Natural killer cell (primary cell): Measurements from ENCODE around the gene GPR63. TPM values are rescaled to one million over a fixed set of nuclear protein-coding genes. Genes with fewer than 3 reads are reported as not detected.

Experiments
- ATAC-seq, 3 donors: fragments of 150-1000 bp in 2 of 3; fragments of 200-7000 bp in 1 of 3; cut with Tn5 transposase; 1 replicate in 1 of 3; 2 replicates in 2 of 3; pipeline ENCODE4 v1.10.0; 2021; ENCODE audit warnings: mild to moderate bottlenecking in 2 of 3, moderate library complexity in 2 of 3
- DNase-seq, 2 donors: peaks; one replicate each; pipeline versions ENCODE4 v3.0.0 to v3.0.0-alpha.2; 2013 to 2021; ENCODE audit warnings: mixed read lengths in 1 of 2
- H3K27ac ChIP-seq: one replicate; pipeline ENCODE4 v1.5.1; 2013; ENCODE audit warnings: mild to moderate bottlenecking, low read length
- H3K27me3 ChIP-seq: one replicate; pipeline ENCODE4 v1.6.1; 2013; ENCODE audit warnings: low read length; ENCODE audit not compliant: control insufficient read depth, insufficient read depth
- H3K36me3 ChIP-seq: one replicate; pipeline ENCODE4 v1.6.1; 2013; ENCODE audit warnings: low read length; ENCODE audit not compliant: control insufficient read depth, insufficient read depth
- H3K4me1 ChIP-seq: one replicate; pipeline ENCODE4 v1.6.1; 2013; ENCODE audit warnings: low read length; ENCODE audit not compliant: control insufficient read depth, insufficient read depth
- H3K4me3 ChIP-seq: one replicate; pipeline ENCODE4 v1.5.1; 2013; ENCODE audit warnings: low read length
- H3K9me3 ChIP-seq: one replicate; pipeline ENCODE4 v1.6.1; 2013; ENCODE audit warnings: low read length; ENCODE audit not compliant: control insufficient read depth, insufficient read depth
- H3K27ac Mint-ChIP-seq, 2 donors: one replicate each; pipeline ENCODE4 v1.8.0; 2022; ENCODE audit warnings: mild to moderate bottlenecking in 2 of 2, mixed read lengths in 2 of 2, moderate library complexity in 1 of 2
- H3K27me3 Mint-ChIP-seq, 2 donors: one replicate each; pipeline ENCODE4 v1.8.0; 2022; ENCODE audit warnings: low read depth in 2 of 2, mixed read lengths in 2 of 2
- H3K36me3 Mint-ChIP-seq: one replicate; pipeline ENCODE4 v1.8.0; 2022; ENCODE audit warnings: mixed read lengths
- H3K4me1 Mint-ChIP-seq, 2 donors: one replicate each; pipeline ENCODE4 v1.8.0; 2022; ENCODE audit warnings: mixed read lengths in 2 of 2
- H3K4me3 Mint-ChIP-seq: one replicate; pipeline ENCODE4 v1.8.0; 2022; ENCODE audit warnings: mild to moderate bottlenecking, moderate library complexity, mixed read lengths
- H3K9me3 Mint-ChIP-seq, 2 donors: one replicate each; pipeline ENCODE4 v1.8.0; 2022; ENCODE audit warnings: mixed read lengths in 2 of 2
- WGBS: methylation state at CpG from one replicate; pipeline ENCODE4 v1.1.7; 2013; ENCODE audit warnings: missing lambda C conversion rate; ENCODE audit not compliant: insufficient coverage; 5-methylcytosine and 5-hydroxymethylcytosine counted together
- intact Hi-C: fragments of 100-400 bp; cut with micrococcal nuclease; formaldehyde crosslinking; loops from one replicate; pipeline ENCODE4 v1.14.2; 2022
- total RNA-seq, 4 donors: library from RNA; stranded (reverse); fragments of 120-200 nt in 1 of 4; gene quantifications; one replicate each; pipeline versions ENCODE4 v1.2.3 to v1.2.4, GENCODE V29; 2013 to 2022
- TF ChIP-seq, protein P1 (sequence below): fragments of 200-600 bp; IDR thresholded peaks from one replicate; pipeline ENCODE4 v1.8.0; 2022; ENCODE audit warnings: antibody characterized with exemption

GPR63 gene
- total RNA-seq, 3 donors from 2014 or later (not counting 1 experiment from before 2014, with no cell fraction given) = 0.07 to 0.31 (median 0.08) TPM

DNA sequence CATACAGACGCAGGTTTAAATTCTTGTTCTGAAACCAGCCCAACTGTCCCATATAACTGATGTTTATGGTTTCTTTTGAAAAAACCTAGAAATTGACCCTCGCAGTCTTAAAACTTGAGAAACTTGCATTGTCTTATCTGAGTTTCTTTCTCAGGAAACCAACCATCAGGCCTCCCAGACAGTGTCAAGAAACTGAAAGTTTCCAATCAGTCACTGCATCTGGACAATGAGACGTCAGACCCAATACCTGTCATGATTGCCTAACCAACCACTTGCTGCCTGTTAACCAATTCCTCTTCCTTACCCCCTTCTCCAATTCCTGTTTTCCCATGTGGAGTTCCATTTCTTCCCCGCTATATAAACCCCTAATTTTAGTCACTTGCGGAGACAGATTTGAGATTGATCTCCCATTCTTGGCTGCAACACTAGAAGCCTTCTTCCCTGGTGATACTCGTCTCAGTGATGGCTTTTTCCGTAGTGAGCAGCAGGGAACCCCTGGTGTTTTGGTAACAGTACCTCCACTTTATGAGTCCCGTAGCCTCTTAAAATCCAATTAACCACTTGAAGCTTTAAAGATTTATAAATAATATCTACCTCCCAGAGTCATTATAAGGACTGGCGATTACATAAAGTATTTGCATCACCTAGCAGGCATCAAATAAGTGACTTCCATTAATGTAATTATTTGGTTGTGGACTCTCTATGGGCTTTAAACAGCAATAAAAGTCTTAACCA, 49.3 kb downstream of the GPR63 start:
- H3K4me3 Mint-ChIP-seq = no peak overlapping the region
- Histone ChIP-seq H3K4me1 (no peaks in the 10 kb centered on the region), H3K9me3 (no peaks in the 10 kb centered on the region), H3K36me3 (no peaks in the 10 kb centered on the region), H3K4me3 (no peak overlapping the region), H3K27ac (no peak overlapping the region), H3K27me3 (no peaks in the 10 kb centered on the region)
- H3K36me3 Mint-ChIP-seq = no peaks in the 10 kb centered on the region
- H3K4me1 Mint-ChIP-seq = no peaks in the 10 kb centered on the region
- no peak for DNase-seq
- intact Hi-C loops = no loop called here
- TF ChIP-seq, protein P1, sequence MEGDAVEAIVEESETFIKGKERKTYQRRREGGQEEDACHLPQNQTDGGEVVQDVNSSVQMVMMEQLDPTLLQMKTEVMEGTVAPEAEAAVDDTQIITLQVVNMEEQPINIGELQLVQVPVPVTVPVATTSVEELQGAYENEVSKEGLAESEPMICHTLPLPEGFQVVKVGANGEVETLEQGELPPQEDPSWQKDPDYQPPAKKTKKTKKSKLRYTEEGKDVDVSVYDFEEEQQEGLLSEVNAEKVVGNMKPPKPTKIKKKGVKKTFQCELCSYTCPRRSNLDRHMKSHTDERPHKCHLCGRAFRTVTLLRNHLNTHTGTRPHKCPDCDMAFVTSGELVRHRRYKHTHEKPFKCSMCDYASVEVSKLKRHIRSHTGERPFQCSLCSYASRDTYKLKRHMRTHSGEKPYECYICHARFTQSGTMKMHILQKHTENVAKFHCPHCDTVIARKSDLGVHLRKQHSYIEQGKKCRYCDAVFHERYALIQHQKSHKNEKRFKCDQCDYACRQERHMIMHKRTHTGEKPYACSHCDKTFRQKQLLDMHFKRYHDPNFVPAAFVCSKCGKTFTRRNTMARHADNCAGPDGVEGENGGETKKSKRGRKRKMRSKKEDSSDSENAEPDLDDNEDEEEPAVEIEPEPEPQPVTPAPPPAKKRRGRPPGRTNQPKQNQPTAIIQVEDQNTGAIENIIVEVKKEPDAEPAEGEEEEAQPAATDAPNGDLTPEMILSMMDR = no peak
- no peaks in the 10 kb centered on the region for H3K27me3 Mint-ChIP-seq
- WGBS = 88% methylated on average over 7 of the region's 9 CpGs
- H3K9me3 Mint-ChIP-seq = no peaks in the 10 kb centered on the region
- ATAC-seq = no peak
- no peak overlapping the region for H3K27ac Mint-ChIP-seq

GRCh38 chr6:96786336-96786735, 50.9 kb downstream of the GPR63 start:
- Mint-ChIP-seq H3K4me3 (no peak overlapping the region), H3K27me3 (no peaks in the 10 kb centered on the region), H3K4me1 (no peaks in the 10 kb centered on the region), H3K27ac (no peak overlapping the region), H3K9me3 (no peaks in the 10 kb centered on the region), H3K36me3 (no peaks in the 10 kb centered on the region)
- DNase-seq (no peak), ATAC-seq (no peak)
- 91% methylated on average over 2 of the region's 2 CpGs for WGBS
- Histone ChIP-seq H3K36me3 (no peaks in the 10 kb centered on the region), H3K4me1 (no peaks in the 10 kb centered on the region), H3K27me3 (no peaks in the 10 kb centered on the region), H3K9me3 (no peaks in the 10 kb centered on the region), H3K4me3 (no peak overlapping the region), H3K27ac (no peak overlapping the region)
- intact Hi-C loops = no loop called here
- TF ChIP-seq, protein P1 = no peak

GRCh38 chr6:96784650-96785049, 52.6 kb downstream of the GPR63 start:
- ATAC-seq = no peak
- 78% methylated on average over 3 of the region's 3 CpGs for WGBS
- no peaks in the 10 kb centered on the region for H3K27me3 Mint-ChIP-seq

More at GRCh38 chr6:96784650-96785049, 52.6 kb downstream of the GPR63 start:
- Histone ChIP-seq H3K36me3 (no peaks in the 10 kb centered on the region), H3K27ac (no peak overlapping the region), H3K4me1 (no peaks in the 10 kb centered on the region), H3K9me3 (no peaks in the 10 kb centered on the region), H3K4me3 (no peak overlapping the region), H3K27me3 (no peaks in the 10 kb centered on the region)
- no peak overlapping the region for H3K4me3 Mint-ChIP-seq
- TF ChIP-seq, protein P1 = no peak
- no peak for DNase-seq
- H3K9me3 Mint-ChIP-seq = no peaks in the 10 kb centered on the region
- intact Hi-C loops = no loop called here
- no peak overlapping the region for H3K27ac Mint-ChIP-seq
- no peaks in the 10 kb centered on the region for H3K36me3 Mint-ChIP-seq
- H3K4me1 Mint-ChIP-seq = no peaks in the 10 kb centered on the region
